ENCODE results near the gene ZNF432.

ZNF432 gene

GRCh38 chr19:51994048-51994644 lies 54.5 kb downstream of the ZNF432 start:
- H3K36me3 ChIP-seq (ENCODE audit: control insufficient read depth, insufficient read depth, low read length): peaks cover 25% of the 10 kb centered on the region
- H3K27ac ChIP-seq: no peak overlapping the region
- no peaks in the 10 kb centered on the region for H3K27me3 ChIP-seq (ENCODE audit: control insufficient read depth, insufficient read depth, low read length)
- peaks cover 26% of the 10 kb centered on the region for H3K9me3 ChIP-seq (ENCODE audit: control insufficient read depth, low read length)
- H3K9ac ChIP-seq: no peak overlapping the region
- H3K4me2 ChIP-seq (ENCODE audit: low read length): no peak overlapping the region
- H3K4me1 ChIP-seq: no peaks in the 10 kb centered on the region
- H2AFZ ChIP-seq: no peak overlapping the region
- TF ChIP-seq CTCF (IDR thresholded peaks at IDR 0.05): no peak
- H3K4me3 ChIP-seq (ENCODE audit: low read depth, low read length): no peak overlapping the region
- H3K79me2 ChIP-seq: no peaks in the 10 kb centered on the region

GRCh38 chr19:51993422-51993821 lies 55.2 kb downstream of the ZNF432 start:
- H3K36me3 ChIP-seq (ENCODE audit: control insufficient read depth, insufficient read depth, low read length): peaks cover 22% of the 10 kb centered on the region

GRCh38 chr19:51986309-51987291 lies 62.0 kb downstream of the ZNF432 start, which contains the start of gene ZNF350:
Gene ZNF350, minus strand, starts transcription at chr19:51986840. Its CDS starts 12,480 bp downstream, at chr19:51974360.
- Histone ChIP-seq H3K79me2 (peaks cover 11% of the 10 kb centered on the region), H3K9me3 (ENCODE audit: control insufficient read depth, low read length) (no peaks in the 10 kb centered on the region), H3K4me3 (ENCODE audit: low read depth, low read length) (peak within 1 kb of the TSS; percentile 89), H3K27ac (peak within 1 kb of the TSS; percentile 51), H3K27me3 (ENCODE audit: control insufficient read depth, insufficient read depth, low read length) (no peaks in the 10 kb centered on the region), H3K4me1 (no peaks in the 10 kb centered on the region), H2AFZ (peak within 1 kb of the TSS; percentile 67), H3K9ac (no peak within 1 kb of the TSS), H3K4me2 (ENCODE audit: low read length) (peak within 1 kb of the TSS; percentile 89), H3K36me3 (ENCODE audit: control insufficient read depth, insufficient read depth, low read length) (no peaks in the 10 kb centered on the region)
- TF ChIP-seq CTCF (IDR thresholded peaks at IDR 0.05): no peak

More at GRCh38 chr19:51993422-51993821, 55.2 kb downstream of the ZNF432 start:
- no peaks in the 10 kb centered on the region for H3K79me2 ChIP-seq
- H3K4me1 ChIP-seq: no peaks in the 10 kb centered on the region
- H3K4me2 ChIP-seq (ENCODE audit: low read length): no peak overlapping the region
- H3K9me3 ChIP-seq (ENCODE audit: control insufficient read depth, low read length): peaks cover 26% of the 10 kb centered on the region
- TF ChIP-seq CTCF (IDR thresholded peaks at IDR 0.05): no peak
- H3K27ac ChIP-seq: no peak overlapping the region
- no peak overlapping the region for H2AFZ ChIP-seq
- no peak overlapping the region for H3K9ac ChIP-seq
- H3K27me3 ChIP-seq (ENCODE audit: control insufficient read depth, insufficient read depth, low read length): no peaks in the 10 kb centered on the region
- no peak overlapping the region for H3K4me3 ChIP-seq (ENCODE audit: low read depth, low read length)

GRCh38 chr19:51983361-51983760 lies 65.3 kb downstream of the ZNF432 start:
- no peak for TF ChIP-seq CTCF (IDR thresholded peaks at IDR 0.05)
- H2AFZ ChIP-seq: no peak overlapping the region
- H3K36me3 ChIP-seq (ENCODE audit: control insufficient read depth, insufficient read depth, low read length): no peaks in the 10 kb centered on the region
- H3K9me3 ChIP-seq (ENCODE audit: control insufficient read depth, low read length): no peaks in the 10 kb centered on the region
- H3K4me1 ChIP-seq: no peaks in the 10 kb centered on the region
- H3K9ac ChIP-seq: no peak overlapping the region
- H3K27ac ChIP-seq: no peak overlapping the region
- no peaks in the 10 kb centered on the region for H3K27me3 ChIP-seq (ENCODE audit: control insufficient read depth, insufficient read depth, low read length)
- peaks cover 15% of the 10 kb centered on the region for H3K79me2 ChIP-seq
- H3K4me3 ChIP-seq (ENCODE audit: low read depth, low read length): no peak overlapping the region
- H3K4me2 ChIP-seq (ENCODE audit: low read length): no peak overlapping the region

All from parathyroid adenoma (tissue), 2 donors.